Spleen (tissue), 11 donors: ENCODE data around the gene PINK1. TPM values are rescaled to one million over a fixed set of nuclear protein-coding genes. Genes with fewer than 3 reads are reported as not detected.

Experiments
- DNase-seq: peaks from one replicate; pipeline ENCODE4 v3.0.0-alpha.2; 2020
- H3K27ac ChIP-seq, 8 donors: fragments of 200-600 bp; sonication (generic) in 7 of 8; 1 replicate in 4 of 8; 2 replicates in 4 of 8; pipeline versions ENCODE4 v1.5.0 to v1.8.0; 2016 to 2021; ENCODE audit warnings: inconsistent platforms in 4 of 8, mild to moderate bottlenecking in 4 of 8, moderate library complexity in 1 of 8
- H3K27me3 ChIP-seq, 7 donors: fragments of 200-600 bp; sonication (generic) in 6 of 7; replicated peaks in 1 of 7; 1 replicate in 4 of 7; 2 replicates in 3 of 7; pipeline versions ENCODE4 v1.5.0 to v1.8.0; 2016 to 2021; ENCODE audit warnings: inconsistent platforms in 3 of 7, mild to moderate bottlenecking in 1 of 7
- H3K36me3 ChIP-seq, 6 donors: fragments of 200-600 bp; sonication (generic) in 5 of 6; 1 replicate in 4 of 6; 2 replicates in 2 of 6; pipeline versions ENCODE4 v1.5.0 to v1.8.0; 2016 to 2021; ENCODE audit warnings: inconsistent platforms in 2 of 6
- H3K4me1 ChIP-seq, 6 donors: fragments of 200-600 bp; sonication (generic) in 5 of 6; 1 replicate in 3 of 6; 2 replicates in 3 of 6; pipeline versions ENCODE4 v1.5.0 to v1.8.0; 2016 to 2021; ENCODE audit warnings: inconsistent platforms in 3 of 6
- H3K4me3 ChIP-seq, 8 donors: fragments of 200-600 bp; sonication (generic) in 7 of 8; 1 replicate in 4 of 8; 2 replicates in 4 of 8; pipeline versions ENCODE4 v1.5.0 to v1.8.0; 2016 to 2021; ENCODE audit warnings: inconsistent platforms in 4 of 8, mild to moderate bottlenecking in 4 of 8, moderate library complexity in 2 of 8
- H3K9me3 ChIP-seq, 8 donors: fragments of 200-600 bp; sonication (generic) in 7 of 8; 1 replicate in 4 of 8; 2 replicates in 4 of 8; pipeline versions ENCODE4 v1.5.0 to v1.8.0; 2016 to 2021; ENCODE audit warnings: inconsistent platforms in 4 of 8
- CTCF ChIP-seq, 11 experiments: fragments of 200-600 bp in 7 of 11; fragments of 450-650 bp in 4 of 11; sonication (generic) in 4 of 11; IDR thresholded peaks in 8 of 11; conservative IDR thresholded peaks in 3 of 11; 1 replicate in 7 of 11; 2 replicates in 4 of 11; pipeline versions ENCODE4 v1.4.0 to v1.8.0; 2016 to 2021; ENCODE audit warnings: antibody characterized with exemption in 11 of 11, inconsistent platforms in 4 of 11, mild to moderate bottlenecking in 1 of 11
- POLR2A ChIP-seq, 3 donors: fragments of 450-650 bp; IDR thresholded peaks; one replicate each; pipeline ENCODE4 v1.5.1; 2017; ENCODE audit warnings: antibody characterized with exemption in 3 of 3, mild to moderate bottlenecking in 1 of 3
- POLR2AphosphoS5 ChIP-seq, 3 donors: sonication (generic); formaldehyde crosslinking; IDR thresholded peaks; one replicate each; pipeline ENCODE4 v1.5.1; 2017; ENCODE audit warnings: antibody characterized with exemption in 3 of 3
- WGBS, 5 donors: extraction: QIAGEN DNeasy Blood & Tissue Kit in 3 of 5; methylation state at CpG; one replicate each; pipeline versions ENCODE4 v1.1.5 to v1.1.7; 2013 to 2018; 5-methylcytosine and 5-hydroxymethylcytosine counted together
- intact Hi-C: fragments of 100-400 bp; cut with DNase I; formaldehyde crosslinking; loops from one replicate; pipeline ENCODE4 v1.15.0; 2023; ENCODE audit warnings: low total_unique reads
- polyA plus RNA-seq, 3 donors: library from polyadenylated mRNA; stranded (reverse); fragments of 200-250 nt; gene quantifications; one replicate each; pipeline ENCODE4 v1.2.1, GENCODE V29; 2013
- total RNA-seq, 7 donors: library from RNA; depleted of rRNA in 3 of 7; stranded (reverse); fragments of >200 nt in 3 of 7; fragmentation: NEBNext Ultra II Directional in 4 of 7; extraction: Animal tissue kit (Norgen Biotek cat#: 25700) in 4 of 7; gene quantifications; one replicate each; pipeline versions ENCODE4 v1.1.0 to v1.2.1, GENCODE V29; 2016 to 2021
- donor health status: healthy with polysubstance abuse.
- donor health status: DM: no; HTN: no; CAD: no; lungs with moderate emphysema.
- donor health status: DM: no; HTN: no; CAD: no.
- donor health status: Bipolar disorder and iron deficiency.
- donor health status: healthy.
- donor health status: DM: no; HTN: no; CAD: no.
- donor health status: DM: yes; HTN: yes; CAD: no.

The PINK1 gene
- total and polyA plus RNA-seq, 10 donors = 20.3 to 73.4 (median 47.9) TPM

- 88 to 94% (median 91%) methylated on average over 2 of the region's 2 CpGs for WGBS, 5 donors
- H3K27ac ChIP-seq = no peak overlapping the region
- peaks cover 0 to 11% (median 0%) of the 10 kb centered on the region in 6 donors for H3K4me1 ChIP-seq
- H3K9me3 ChIP-seq = no peaks in the 10 kb centered on the region
- no peaks in the 10 kb centered on the region for H3K27me3 ChIP-seq
- no peak overlapping the region for H3K4me3 ChIP-seq
- intact Hi-C loops = no loop called here
- no peak for TF ChIP-seq POLR2A (IDR thresholded peaks at IDR 0.05)
- TF ChIP-seq POLR2AphosphoS5 (IDR thresholded peaks at IDR 0.05) = no peak
- no peak for TF ChIP-seq CTCF (IDR thresholded peaks at IDR 0.05 in 8 of 11, conservative IDR thresholded peaks at IDR 0.05 in 3 of 11)
- DNase-seq = no peak
- peaks cover 0 to 68% (median 0%) of the 10 kb centered on the region in 6 donors for H3K36me3 ChIP-seq
Observed at GRCh38 chr1:20610970-20611369, 22.3 kb upstream of the PINK1 start.

- no peak overlapping the region for H3K4me3 ChIP-seq
- intact Hi-C loops = no loop called here
- peaks cover 0 to 75% (median 0%) of the 10 kb centered on the region in 6 donors for H3K36me3 ChIP-seq
- 92 to 98% (median 93%) methylated on average over 5 of the region's 5 CpGs for WGBS, 5 donors
- no peak overlapping the region for H3K27ac ChIP-seq
- no peaks in the 10 kb centered on the region for H3K9me3 ChIP-seq
- DNase-seq = no peak
- H3K4me1 ChIP-seq = peaks cover 0 to 15% (median 1%) of the 10 kb centered on the region in 6 donors
- H3K27me3 ChIP-seq = no peaks in the 10 kb centered on the region
- TF ChIP-seq POLR2AphosphoS5 (IDR thresholded peaks at IDR 0.05) (no peak), POLR2A (IDR thresholded peaks at IDR 0.05) (no peak), CTCF (IDR thresholded peaks at IDR 0.05 in 8 of 11, conservative IDR thresholded peaks at IDR 0.05 in 3 of 11) (no peak)
Observed at GRCh38 chr1:20611652-20612051, 21.6 kb upstream of the PINK1 start.

GRCh38 chr1:20612221-20612746 is 21.0 kb upstream of the PINK1 start:
- no peak overlapping the region for H3K4me3 ChIP-seq
- H3K9me3 ChIP-seq = no peaks in the 10 kb centered on the region
- no peaks in the 10 kb centered on the region for H3K27me3 ChIP-seq
- 85 to 90% (median 88%) methylated on average over 9 to 11 of the region's 11 CpGs for WGBS, 5 donors
- peaks cover 0 to 15% (median 1%) of the 10 kb centered on the region in 6 donors for H3K4me1 ChIP-seq
- H3K36me3 ChIP-seq = peaks cover 0 to 77% (median 0%) of the 10 kb centered on the region in 6 donors
- intact Hi-C loops = no loop called here
- DNase-seq = no peak
- TF ChIP-seq POLR2A (IDR thresholded peaks at IDR 0.05) = no peak
- TF ChIP-seq CTCF (IDR thresholded peaks at IDR 0.05 in 8 of 11, conservative IDR thresholded peaks at IDR 0.05 in 3 of 11) = no peak
- TF ChIP-seq POLR2AphosphoS5 (IDR thresholded peaks at IDR 0.05) = no peak
- H3K27ac ChIP-seq = no peak overlapping the region

- peaks cover 0 to 87% (median 0%) of the 10 kb centered on the region in 6 donors for H3K36me3 ChIP-seq
- peaks cover 0 to 7% (median 1%) of the 10 kb centered on the region in 6 donors for H3K4me1 ChIP-seq
- DNase-seq = no peak
- H3K27me3 ChIP-seq = no peaks in the 10 kb centered on the region
- no peak overlapping the region for H3K27ac ChIP-seq
- no peaks in the 10 kb centered on the region for H3K9me3 ChIP-seq
- WGBS, 5 donors = 70 to 89% (median 81%) methylated on average over 3 of the region's 3 CpGs
- intact Hi-C loops = no loop called here
- H3K4me3 ChIP-seq = no peak overlapping the region
- TF ChIP-seq CTCF (IDR thresholded peaks at IDR 0.05 in 8 of 11, conservative IDR thresholded peaks at IDR 0.05 in 3 of 11) (no peak), POLR2AphosphoS5 (IDR thresholded peaks at IDR 0.05) (no peak), POLR2A (IDR thresholded peaks at IDR 0.05) (no peak)
Observed at GRCh38 chr1:20614131-20614579, 19.1 kb upstream of the PINK1 start.
